Mammary microvascular endothelial cell (primary cell): Measurements from ENCODE around the gene TBC1D10A. TPM values are rescaled to one million over a fixed set of nuclear protein-coding genes. Genes with fewer than 3 reads are reported as not detected.

ENCODE experiments used
- total RNA-seq: library from RNA; depleted of rRNA; stranded (reverse); fragments of >200 nt; gene quantifications from 2 replicates; pipeline ENCODE4 v1.2.3, GENCODE V29; 2015

The TBC1D10A gene
- total RNA-seq: 8.5 and 10.1 TPM in 2 replicates

GRCh38 chr22:30326706-30327362 lies at the start of gene TBC1D10A:
TBC1D10A (minus strand) TSS chr22:30326941; CDS start chr22:30326881, 60 bp downstream.

GRCh38 chr22:30356449-30357235 lies 29.9 kb upstream of the TBC1D10A start, which contains the start of the genes CCDC157 and SF3A1:
CCDC157 (plus strand) TSS chr22:30357007; CDS start chr22:30366001, 8,994 bp downstream.
SF3A1 (minus strand) TSS chr22:30356894; CDS start chr22:30356792, 102 bp downstream.

GRCh38 chr22:30289141-30289979 lies 37.4 kb downstream of the TBC1D10A start, which contains the start of gene CASTOR1:
CASTOR1 (minus strand) TSS chr22:30289505; CDS start chr22:30289497, 8 bp downstream.

GRCh38 chr22:30266445-30267381 lies 60.0 kb downstream of the TBC1D10A start, which contains the start of gene OSM:
OSM (minus strand) TSS chr22:30266851; CDS start chr22:30266799, 52 bp downstream.

GRCh38 chr22:30245985-30246813 lies 80.5 kb downstream of the TBC1D10A start, which contains the start of gene LIF:
LIF (minus strand) TSS chr22:30246759; CDS start chr22:30246695, 64 bp downstream.

Other genes with a start within 250 kb of the TBC1D10A start
- gene HORMAD2, start 246.5 kb downstream of the TBC1D10A start, total RNA-seq: not detected in 2 replicates
- gene LIF, start 80.2 kb downstream of the TBC1D10A start, total RNA-seq: 0.33 and 0.49 TPM in 2 replicates
- not detected in 2 replicates for gene OSM, start 60.1 kb downstream of the TBC1D10A start, total RNA-seq
- gene CASTOR1, start 37.4 kb downstream of the TBC1D10A start, total RNA-seq: 9.0 and 13.7 TPM in 2 replicates
- 28.6 and 40.0 TPM in 2 replicates for gene SF3A1, start 30.0 kb upstream of the TBC1D10A start, total RNA-seq
- gene CCDC157, start 30.1 kb upstream of the TBC1D10A start, total RNA-seq: 1.3 and 5.1 TPM in 2 replicates
- gene RNF215, start 60.5 kb upstream of the TBC1D10A start, total RNA-seq: 7.8 and 8.1 TPM in 2 replicates
- 33.0 and 36.9 TPM in 2 replicates for gene SEC14L2, start 70.1 kb upstream of the TBC1D10A start, total RNA-seq
- gene MTFP1, start 98.8 kb upstream of the TBC1D10A start, total RNA-seq: 106 and 127 TPM in 2 replicates
- not detected in 2 replicates for gene SEC14L3, start 145.1 kb upstream of the TBC1D10A start, total RNA-seq
- gene SEC14L4, start 178.8 kb upstream of the TBC1D10A start, total RNA-seq: 0.15 and 0.53 TPM in 2 replicates
- not detected in 2 replicates for gene SEC14L6, start 219.8 kb upstream of the TBC1D10A start, total RNA-seq
- gene GAL3ST1, start 247.7 kb upstream of the TBC1D10A start, total RNA-seq: not detected in 2 replicates